Dendritic cell treated with granulocyte-macrophage colony-stimulating factor and Interleukin-4, amounts not matched to agents 40 ng/mL and 50 ng/mL, for 4 days (primary cell): ENCODE results near the gene SYPL2.

Source experiments
- H3K27ac Mint-ChIP-seq: one replicate; pipeline ENCODE4 v1.8.0; 2022; ENCODE audit warnings: mild to moderate bottlenecking, mixed read lengths
- H3K27me3 Mint-ChIP-seq: one replicate; pipeline ENCODE4 v1.8.0; 2022; ENCODE audit warnings: mild to moderate bottlenecking, mixed read lengths
- H3K36me3 Mint-ChIP-seq: one replicate; pipeline ENCODE4 v1.8.0; 2022; ENCODE audit warnings: low read depth, mixed read lengths
- H3K4me1 Mint-ChIP-seq: one replicate; pipeline ENCODE4 v1.8.0; 2022; ENCODE audit warnings: low read depth, mixed read lengths
- H3K4me3 Mint-ChIP-seq: one replicate; pipeline ENCODE4 v1.8.0; 2022; ENCODE audit warnings: mild to moderate bottlenecking, moderate library complexity, mixed read lengths
- H3K9me3 Mint-ChIP-seq: one replicate; pipeline ENCODE4 v1.8.0; 2022; ENCODE audit warnings: mixed read lengths
- intact Hi-C: fragments of 100-400 bp; cut with micrococcal nuclease; formaldehyde crosslinking; loops from one replicate; pipeline ENCODE4 v1.15.0; 2022

SYPL2 gene

GRCh38 chr1:109490934-109491302 is 24.6 kb downstream of the SYPL2 start:
- H3K4me1 Mint-ChIP-seq, result peaks cover 26% of the 10 kb centered on the region
- intact Hi-C loops, result loop anchor here (1.0 kb wide), 1 partner anchor 41 kb away; no protein-coding TSS in a partner anchor
- no peaks in the 10 kb centered on the region for H3K9me3 Mint-ChIP-seq
- H3K36me3 Mint-ChIP-seq, result peaks cover 36% of the 10 kb centered on the region
- no peak overlapping the region for H3K27ac Mint-ChIP-seq
- H3K4me3 Mint-ChIP-seq, result no peak overlapping the region
- no peaks in the 10 kb centered on the region for H3K27me3 Mint-ChIP-seq

- Mint-ChIP-seq H3K36me3 (peaks cover 41% of the 10 kb centered on the region), H3K9me3 (no peaks in the 10 kb centered on the region), H3K27ac (no peak overlapping the region), H3K27me3 (no peaks in the 10 kb centered on the region), H3K4me3 (no peak overlapping the region), H3K4me1 (peaks cover 31% of the 10 kb centered on the region)
- intact Hi-C loops, result no loop called here
Measured at GRCh38 chr1:109491372-109491771, 25.0 kb downstream of the SYPL2 start.

GRCh38 chr1:109492779-109493178 is 26.4 kb downstream of the SYPL2 start:
- Mint-ChIP-seq H3K9me3 (no peaks in the 10 kb centered on the region), H3K4me1 (peaks cover 36% of the 10 kb centered on the region), H3K36me3 (peaks cover 48% of the 10 kb centered on the region), H3K27ac (no peak overlapping the region), H3K27me3 (no peaks in the 10 kb centered on the region), H3K4me3 (no peak overlapping the region)
- intact Hi-C loops, result no loop called here

GRCh38 chr1:109493227-109493626 is 26.9 kb downstream of the SYPL2 start:
- Mint-ChIP-seq H3K27ac (no peak overlapping the region), H3K27me3 (no peaks in the 10 kb centered on the region), H3K4me3 (no peak overlapping the region)

GRCh38 chr1:109493805-109494539 is 27.6 kb downstream of the SYPL2 start, which contains the start of gene CYB561D1:
Gene CYB561D1, plus strand, starts transcription at chr1:109494094. Its CDS starts 46 bp downstream, at chr1:109494140.
- intact Hi-C loops, result loop anchor here (1.0 kb wide), 1 partner anchor 38 kb away; no protein-coding TSS in a partner anchor
- Mint-ChIP-seq H3K27ac (peak within 1 kb of the TSS; percentile 91), H3K4me3 (peak within 1 kb of the TSS; percentile 96), H3K4me1 (peaks cover 47% of the 10 kb centered on the region), H3K9me3 (no peaks in the 10 kb centered on the region), H3K27me3 (no peaks in the 10 kb centered on the region), H3K36me3 (peaks cover 50% of the 10 kb centered on the region)

More at GRCh38 chr1:109493227-109493626, 26.9 kb downstream of the SYPL2 start:
- Mint-ChIP-seq H3K4me1 (peaks cover 40% of the 10 kb centered on the region), H3K36me3 (peaks cover 49% of the 10 kb centered on the region), H3K9me3 (no peaks in the 10 kb centered on the region)
- intact Hi-C loops, result no loop called here

- H3K36me3 Mint-ChIP-seq, result peaks cover 65% of the 10 kb centered on the region
- no peaks in the 10 kb centered on the region for H3K9me3 Mint-ChIP-seq
- intact Hi-C loops, result no loop called here
- no peak overlapping the region for H3K27ac Mint-ChIP-seq
- peaks cover 62% of the 10 kb centered on the region for H3K4me1 Mint-ChIP-seq
- H3K4me3 Mint-ChIP-seq, result no peak overlapping the region
- no peaks in the 10 kb centered on the region for H3K27me3 Mint-ChIP-seq
Measured at GRCh38 chr1:109495738-109496137, 29.4 kb downstream of the SYPL2 start.

- no peaks in the 10 kb centered on the region for H3K27me3 Mint-ChIP-seq
- no peak overlapping the region for H3K4me3 Mint-ChIP-seq
- H3K36me3 Mint-ChIP-seq, result peaks cover 68% of the 10 kb centered on the region
- H3K4me1 Mint-ChIP-seq, result peaks cover 77% of the 10 kb centered on the region
- no peak overlapping the region for H3K27ac Mint-ChIP-seq
- no peaks in the 10 kb centered on the region for H3K9me3 Mint-ChIP-seq
- intact Hi-C loops, result no loop called here
Measured at GRCh38 chr1:109497449-109498160, 31.3 kb downstream of the SYPL2 start.

- intact Hi-C loops, result no loop called here
- Mint-ChIP-seq H3K4me1 (peaks cover 81% of the 10 kb centered on the region), H3K4me3 (no peak overlapping the region), H3K27ac (no peak overlapping the region), H3K27me3 (no peaks in the 10 kb centered on the region), H3K9me3 (no peaks in the 10 kb centered on the region), H3K36me3 (peaks cover 73% of the 10 kb centered on the region)
Measured at GRCh38 chr1:109498161-109498801, 31.9 kb downstream of the SYPL2 start.

GRCh38 chr1:109499081-109499480 is 32.7 kb downstream of the SYPL2 start:
- peaks cover 79% of the 10 kb centered on the region for H3K4me1 Mint-ChIP-seq
- H3K36me3 Mint-ChIP-seq, result peaks cover 70% of the 10 kb centered on the region
- no peaks in the 10 kb centered on the region for H3K27me3 Mint-ChIP-seq
- H3K4me3 Mint-ChIP-seq, result no peak overlapping the region
- intact Hi-C loops, result no loop called here
- no peak overlapping the region for H3K27ac Mint-ChIP-seq
- H3K9me3 Mint-ChIP-seq, result no peaks in the 10 kb centered on the region

- H3K27me3 Mint-ChIP-seq, result no peaks in the 10 kb centered on the region
- peaks cover 71% of the 10 kb centered on the region for H3K4me1 Mint-ChIP-seq
- intact Hi-C loops, result no loop called here
- no peaks in the 10 kb centered on the region for H3K9me3 Mint-ChIP-seq
- no peak overlapping the region for H3K4me3 Mint-ChIP-seq
- peaks cover 66% of the 10 kb centered on the region for H3K36me3 Mint-ChIP-seq
- no peak overlapping the region for H3K27ac Mint-ChIP-seq
Measured at GRCh38 chr1:109499661-109500536, 33.6 kb downstream of the SYPL2 start.

GRCh38 chr1:109500941-109501381 is 34.6 kb downstream of the SYPL2 start:
- Mint-ChIP-seq H3K4me1 (peaks cover 60% of the 10 kb centered on the region), H3K36me3 (peaks cover 56% of the 10 kb centered on the region)
- intact Hi-C loops, result no loop called here

GRCh38 chr1:109501644-109502363 is 35.5 kb downstream of the SYPL2 start:
- Mint-ChIP-seq H3K9me3 (no peaks in the 10 kb centered on the region), H3K4me3 (no peak overlapping the region), H3K27ac (peak overlapping the region; percentile 23), H3K4me1 (peaks cover 55% of the 10 kb centered on the region), H3K27me3 (no peaks in the 10 kb centered on the region), H3K36me3 (peaks cover 47% of the 10 kb centered on the region)
- intact Hi-C loops, result no loop called here

More at GRCh38 chr1:109500941-109501381, 34.6 kb downstream of the SYPL2 start:
- Mint-ChIP-seq H3K4me3 (no peak overlapping the region), H3K27ac (no peak overlapping the region), H3K9me3 (no peaks in the 10 kb centered on the region), H3K27me3 (no peaks in the 10 kb centered on the region)

GRCh38 chr1:109502364-109502851 is 36.1 kb downstream of the SYPL2 start:
- H3K27me3 Mint-ChIP-seq, result peaks cover 2% of the 10 kb centered on the region
- peaks cover 41% of the 10 kb centered on the region for H3K36me3 Mint-ChIP-seq
- intact Hi-C loops, result no loop called here
- peak overlapping the region; percentile 23 for H3K27ac Mint-ChIP-seq
- H3K9me3 Mint-ChIP-seq, result no peaks in the 10 kb centered on the region
- H3K4me1 Mint-ChIP-seq, result peaks cover 61% of the 10 kb centered on the region
- H3K4me3 Mint-ChIP-seq, result no peak overlapping the region
